NCI-H2171 treated with DMSO at 0.1 percent for 48 hours (cell line): ENCODE measurements around the gene SIM1.

Experiments used
- DNase-seq: peaks from one replicate; lab custom pipeline; 2025; lab: John Stamatoyannopoulos, UW

Gene SIM1

GRCh38 chr6:100456141-100456907 is 8.4 kb downstream of the SIM1 start:
- DNase-seq: no peak

GRCh38 chr6:100455230-100456124 is 9.2 kb downstream of the SIM1 start:
- DNase-seq: no peak

- no peak for DNase-seq
These were observed 10.0 kb downstream of the SIM1 start for GRCh38 chr6:100454551-100455229.

- no peak for DNase-seq
These were observed 10.8 kb downstream of the SIM1 start for GRCh38 chr6:100453701-100454521.

- DNase-seq: no peak
These were observed 11.7 kb downstream of the SIM1 start for GRCh38 chr6:100452998-100453397.

- DNase-seq: no peak
These were observed 13.1 kb downstream of the SIM1 start for GRCh38 chr6:100451577-100451976.

- no peak for DNase-seq
These were observed 15.5 kb downstream of the SIM1 start for GRCh38 chr6:100449239-100449691.

- DNase-seq: no peak
These were observed 16.6 kb downstream of the SIM1 start for GRCh38 chr6:100447900-100448748.

- no peak for DNase-seq
These were observed 17.4 kb downstream of the SIM1 start for GRCh38 chr6:100447081-100447899.

GRCh38 chr6:100446115-100447080 is 18.3 kb downstream of the SIM1 start:
- no peak for DNase-seq

- DNase-seq: no peak
These were observed 19.2 kb downstream of the SIM1 start for GRCh38 chr6:100445512-100445911.

- DNase-seq: no peak
These were observed 23.8 kb downstream of the SIM1 start for GRCh38 chr6:100440935-100441334.

- DNase-seq: no peak
These were observed 29.4 kb downstream of the SIM1 start for GRCh38 chr6:100435299-100435698.

GRCh38 chr6:100433726-100434435 is 30.8 kb downstream of the SIM1 start:
- DNase-seq: no peak

GRCh38 chr6:100432136-100432535 is 32.6 kb downstream of the SIM1 start:
- DNase-seq: no peak

GRCh38 chr6:100430962-100431361 is 33.8 kb downstream of the SIM1 start:
- DNase-seq: no peak

- DNase-seq: no peak
These were observed 37.3 kb downstream of the SIM1 start for GRCh38 chr6:100427452-100427851.
